ENCODE data around the gene STK10. TPM values are rescaled to one million over a fixed set of nuclear protein-coding genes. Genes with fewer than 3 reads are reported as not detected.

STK10 gene
- total and polyA plus RNA-seq, 2 experiments from 2014 or later: 7.5 to 17.8 TPM

GRCh38 chr5:172064766-172065165 lies 123.3 kb downstream of the STK10 start (continued):
- no peak for TF ChIP-seq CTCF (conservative IDR thresholded peaks at IDR 0.05; ENCODE audit: low read depth in 2 of 2)

GRCh38 chr5:172064358-172064757 lies 123.7 kb downstream of the STK10 start:
- Mint-ChIP-seq H3K4me3 (no peak overlapping the region; the same call in 2 of the 3 replicates), H3K4me1 (peaks cover 14% of the 10 kb centered on the region), H3K36me3 (ENCODE audit: low read depth) (peaks cover 27% of the 10 kb centered on the region), H3K27me3 (ENCODE audit: insufficient read depth, low read depth, poor library complexity) (peaks cover 3% of the 10 kb centered on the region), H3K27ac (no peak overlapping the region), H3K9me3 (peaks cover 4% of the 10 kb centered on the region)
- H3K27ac ChIP-seq (ENCODE audit: low read depth): no peak overlapping the region
- no peak overlapping the region for H2AFZ ChIP-seq
- peaks cover 4% of the 10 kb centered on the region; the same call in 1 of the 2 replicates for H3K4me1 ChIP-seq (ENCODE audit: insufficient read depth)
- DNase-seq (ENCODE audit: low spot score) (no peak), ATAC-seq (no peak)
- no peaks in the 10 kb centered on the region for H3K27me3 ChIP-seq (ENCODE audit: insufficient read depth)
- H3K9me2 ChIP-seq (ENCODE audit: insufficient read depth): no peaks in the 10 kb centered on the region
- no peak overlapping the region for H3K4me2 ChIP-seq
- H3K79me2 ChIP-seq (replicated peaks; ENCODE audit: insufficient read depth): no peaks in the 10 kb centered on the region
- H4K20me1 ChIP-seq (replicated peaks; ENCODE audit: insufficient read depth): no peaks in the 10 kb centered on the region
- H3F3A ChIP-seq (replicated peaks; ENCODE audit: low read depth): no peaks in the 10 kb centered on the region
- no peaks in the 10 kb centered on the region; the same call in 1 of the 2 replicates for H3K36me3 ChIP-seq (ENCODE audit: insufficient read depth)
- no peak overlapping the region for H3K4me3 ChIP-seq
- TF ChIP-seq ZNF462 (CRISPR knock-in tag; IDR thresholded peaks at IDR 0.05): no peak
- TF ChIP-seq ZNF114 (CRISPR knock-in tag; IDR thresholded peaks at IDR 0.05): no peak
- no peak for TF ChIP-seq ZNF331 (CRISPR knock-in tag; IDR thresholded peaks at IDR 0.05; ENCODE audit: low read depth)
- TF ChIP-seq NANOG (IDR thresholded peaks at IDR 0.05; ENCODE audit: borderline replicate concordance): no peak
- TF ChIP-seq POLR2AphosphoS5 (IDR thresholded peaks at IDR 0.05; ENCODE audit: low read depth): no peak
- no peak for TF ChIP-seq CREB1 (CRISPR knock-in tag; IDR thresholded peaks at IDR 0.05; ENCODE audit: low read depth)
- no peak for TF ChIP-seq EZH2 (IDR thresholded peaks at IDR 0.05; ENCODE audit: low read depth, unreplicated experiment)
- TF ChIP-seq EZH2phosphoT487 (IDR thresholded peaks at IDR 0.05; ENCODE audit: unreplicated experiment): no peak
- TF ChIP-seq JUNB (IDR thresholded peaks at IDR 0.05; ENCODE audit: unreplicated experiment): no peak
- no peak for TF ChIP-seq STAT1 (IDR thresholded peaks at IDR 0.05; ENCODE audit: unreplicated experiment)
- no peak for TF ChIP-seq ETS1 (IDR thresholded peaks at IDR 0.05)
- no peak for TF ChIP-seq CTCF (conservative IDR thresholded peaks at IDR 0.05; ENCODE audit: low read depth in 2 of 2)
